COR-L47 (cell line): ENCODE results near the gene AMER3.
A peak's percentile ranks its signal among the peaks of the same experiment; 100 is the strongest.

Experiments
- DNase-seq: peaks from one replicate; lab custom pipeline; 2025; lab: John Stamatoyannopoulos, UW

AMER3 gene

DNA sequence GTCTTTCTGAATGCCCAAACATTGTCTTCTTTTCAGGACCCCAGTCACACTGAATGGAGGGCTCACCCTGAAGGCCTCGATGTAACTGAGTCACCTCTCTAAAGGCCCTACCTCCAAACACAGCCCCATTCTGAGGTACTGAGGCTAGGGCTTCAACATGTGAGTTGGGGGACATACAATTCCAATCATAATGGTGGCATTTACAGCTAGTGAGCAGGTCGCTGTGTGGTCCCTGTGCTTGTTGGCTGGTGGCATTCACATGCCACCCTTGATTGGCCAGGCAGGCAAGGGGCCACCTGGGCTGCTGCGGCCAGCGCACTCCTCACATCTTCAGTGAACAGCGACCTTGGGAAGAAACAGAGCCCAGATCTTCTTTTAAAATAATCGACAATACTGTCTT, 30.7 kb downstream of the AMER3 start:
- DNase-seq = no peak

DNA sequence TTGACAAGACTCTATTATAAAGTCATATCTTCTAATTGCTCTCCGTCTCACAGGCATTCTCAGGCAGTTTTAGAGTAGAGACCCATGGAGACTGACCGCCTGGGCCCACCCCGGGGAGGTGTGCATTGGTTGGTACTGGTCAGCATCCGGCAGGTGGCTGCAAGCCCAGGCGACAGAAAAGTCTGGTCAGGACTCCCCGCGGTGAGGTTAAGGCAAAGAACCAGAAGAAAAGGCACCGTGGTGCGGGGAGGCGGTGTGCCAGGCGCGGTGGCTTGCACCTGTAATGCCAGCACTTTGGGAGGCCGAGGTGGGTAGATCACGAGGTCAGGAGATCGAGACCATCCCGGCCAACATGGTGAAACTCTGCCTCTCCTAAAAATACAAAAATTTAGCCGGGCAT, 32.5 kb downstream of the AMER3 start:
- DNase-seq = no peak

DNA sequence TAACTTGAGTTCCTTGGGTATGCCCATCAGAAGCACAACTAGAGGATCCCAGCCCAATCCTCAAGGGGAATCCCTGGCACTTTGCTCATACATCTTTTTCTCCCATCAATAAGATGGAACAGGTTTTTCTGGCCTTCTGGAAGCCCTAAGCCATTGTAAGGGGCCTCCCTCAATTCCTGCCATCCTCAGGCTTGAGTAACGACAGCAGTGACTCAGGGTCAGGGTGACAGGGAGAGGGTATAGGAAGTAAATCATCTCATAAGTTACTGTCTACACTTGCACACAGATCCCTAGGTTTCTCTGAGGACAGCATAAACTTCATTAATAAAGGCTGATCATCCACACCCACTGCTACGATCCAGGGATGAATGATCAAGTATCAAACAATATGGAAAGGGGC, 35.0 kb downstream of the AMER3 start:
- DNase-seq = no peak

DNA sequence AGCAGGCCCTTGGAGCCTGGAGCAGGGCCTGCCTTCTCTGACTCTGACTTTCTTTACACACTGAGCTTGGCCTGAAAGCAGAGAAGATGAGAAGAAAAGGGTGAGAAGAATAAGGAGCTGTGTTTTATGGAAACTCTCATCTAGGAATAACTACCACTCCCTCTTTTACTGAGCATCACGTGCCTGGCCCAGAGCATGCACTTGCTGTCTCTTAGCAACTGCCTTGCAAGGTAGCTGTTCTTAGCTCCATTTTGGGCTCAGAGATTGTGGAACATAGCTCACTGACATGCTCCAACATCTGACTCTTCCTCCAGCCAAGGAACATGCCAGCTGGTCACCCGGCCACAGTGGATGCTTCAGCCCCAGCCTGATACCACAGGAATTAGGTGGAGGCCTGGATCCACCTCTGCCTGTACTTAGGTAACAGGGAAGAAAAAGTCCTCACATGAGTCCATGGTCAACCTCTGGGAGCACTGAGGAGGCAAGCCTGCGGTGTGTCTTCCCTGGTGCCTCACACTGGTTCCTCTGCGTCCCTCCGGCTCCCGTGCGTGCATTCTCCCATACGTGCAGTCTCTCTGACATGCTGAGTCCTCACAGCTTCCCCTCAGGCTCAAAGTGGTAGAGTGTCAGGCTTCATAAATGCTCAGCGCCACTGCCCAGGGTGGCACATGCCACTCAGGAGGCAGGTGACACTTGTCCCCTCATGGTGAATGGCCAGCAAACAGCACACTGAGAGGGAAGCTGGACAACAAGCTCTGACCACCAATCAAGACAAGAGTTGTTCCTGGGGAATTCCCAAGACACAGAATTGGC, 35.7 kb downstream of the AMER3 start:
- no peak for DNase-seq

DNA sequence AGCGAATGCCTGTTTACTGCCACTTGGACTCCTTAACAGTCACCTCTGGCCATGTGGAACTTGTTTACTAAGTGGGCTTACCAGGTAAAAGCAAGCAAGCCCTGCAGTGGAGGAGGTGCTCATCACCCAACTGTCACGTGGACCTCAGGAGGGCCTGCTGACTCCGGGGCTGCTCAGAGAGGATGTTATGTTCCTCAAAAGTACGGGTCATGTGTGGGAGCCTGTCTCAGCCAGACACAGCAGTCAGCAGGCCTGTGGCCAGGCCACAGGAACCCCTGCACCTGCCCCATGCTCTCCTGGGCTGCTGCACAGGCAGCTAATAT, 36.2 kb downstream of the AMER3 start:
- no peak for DNase-seq

DNA sequence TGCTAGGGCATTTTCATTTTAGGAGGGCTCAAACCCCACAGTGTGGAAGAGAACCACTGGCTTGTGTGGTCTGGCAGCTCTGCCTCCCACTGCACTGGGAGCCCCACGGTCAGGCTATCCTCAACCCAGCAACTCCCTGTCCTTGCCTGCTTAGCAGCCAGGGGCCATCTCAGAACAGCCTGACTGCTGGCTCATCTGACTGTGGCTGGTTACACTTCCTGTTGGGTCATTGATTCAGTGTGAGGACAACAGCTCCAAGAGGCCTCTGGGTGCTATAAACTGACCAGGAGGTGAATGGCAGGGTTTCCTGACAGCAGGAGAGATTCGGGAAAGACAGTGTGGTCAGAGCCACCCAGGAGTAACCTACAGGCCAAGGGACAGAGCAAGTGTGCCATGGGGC, 40.1 kb downstream of the AMER3 start:
- DNase-seq = no peak

DNA sequence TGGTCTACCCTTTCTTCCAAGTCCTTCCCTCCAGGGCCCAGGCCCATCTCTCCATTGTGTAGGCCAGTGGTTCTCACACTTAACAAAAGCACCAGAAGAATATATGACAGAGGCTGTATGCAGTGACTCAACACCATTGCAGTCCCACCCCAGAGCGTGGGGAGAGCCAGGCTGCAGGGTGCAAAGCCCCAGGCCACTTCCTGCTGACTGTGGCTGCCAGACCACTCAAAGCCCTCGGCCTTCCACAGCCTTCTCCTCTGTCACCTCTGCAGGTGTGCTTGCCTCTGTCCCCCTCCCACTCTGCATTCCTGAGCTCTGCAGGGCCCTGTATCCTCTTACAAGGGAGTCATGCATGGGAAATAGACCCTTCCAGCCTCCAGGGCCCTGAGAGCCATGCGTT, 41.0 kb downstream of the AMER3 start:
- DNase-seq = no peak

DNA sequence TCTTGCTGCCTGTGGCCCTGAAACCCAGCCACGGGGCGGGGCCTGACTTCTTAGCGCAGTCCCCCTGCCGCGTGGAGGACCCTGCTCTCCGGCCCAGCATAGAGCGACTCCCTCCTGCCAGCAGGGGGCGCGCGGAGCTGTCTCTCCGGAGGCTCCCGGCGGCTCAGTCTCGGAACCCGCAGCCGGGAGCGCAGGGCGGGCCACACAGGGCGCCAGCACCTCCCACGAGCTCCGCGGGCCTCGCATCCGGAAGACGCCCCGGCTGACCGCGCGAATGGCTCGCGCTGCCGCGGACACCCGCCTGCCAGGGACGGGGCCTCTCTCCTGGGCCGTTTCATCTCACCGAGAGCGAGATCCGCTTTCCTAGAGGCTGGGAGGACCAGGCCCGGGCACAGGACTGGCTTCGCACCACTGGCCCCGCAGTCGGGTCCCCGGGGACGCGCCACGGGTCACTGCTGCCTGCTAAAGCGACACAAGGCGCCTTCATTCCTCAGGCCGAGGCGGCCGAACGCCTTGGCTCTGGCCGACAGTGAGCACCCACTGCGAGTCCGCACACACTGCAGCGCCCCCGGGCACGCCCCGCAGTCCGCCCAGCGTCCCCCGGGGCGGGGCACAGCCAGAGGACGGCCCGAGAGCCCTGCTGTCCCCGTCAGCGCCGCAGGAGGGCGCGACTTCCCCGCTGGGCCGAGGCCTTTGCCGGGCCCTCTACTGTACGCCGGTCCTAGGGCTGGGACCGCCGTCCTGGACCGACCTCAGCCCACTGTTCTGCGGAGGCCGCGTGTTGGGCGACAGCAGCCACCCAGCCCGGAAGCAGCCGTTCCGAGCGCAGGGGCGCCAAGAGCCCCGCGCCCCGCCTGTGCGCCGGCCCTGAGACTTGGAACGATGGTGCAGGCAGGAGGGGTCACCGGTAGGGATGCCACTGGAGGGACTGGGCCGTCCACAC, 42.4 kb downstream of the AMER3 start:
- DNase-seq = peak; percentile 77

DNA sequence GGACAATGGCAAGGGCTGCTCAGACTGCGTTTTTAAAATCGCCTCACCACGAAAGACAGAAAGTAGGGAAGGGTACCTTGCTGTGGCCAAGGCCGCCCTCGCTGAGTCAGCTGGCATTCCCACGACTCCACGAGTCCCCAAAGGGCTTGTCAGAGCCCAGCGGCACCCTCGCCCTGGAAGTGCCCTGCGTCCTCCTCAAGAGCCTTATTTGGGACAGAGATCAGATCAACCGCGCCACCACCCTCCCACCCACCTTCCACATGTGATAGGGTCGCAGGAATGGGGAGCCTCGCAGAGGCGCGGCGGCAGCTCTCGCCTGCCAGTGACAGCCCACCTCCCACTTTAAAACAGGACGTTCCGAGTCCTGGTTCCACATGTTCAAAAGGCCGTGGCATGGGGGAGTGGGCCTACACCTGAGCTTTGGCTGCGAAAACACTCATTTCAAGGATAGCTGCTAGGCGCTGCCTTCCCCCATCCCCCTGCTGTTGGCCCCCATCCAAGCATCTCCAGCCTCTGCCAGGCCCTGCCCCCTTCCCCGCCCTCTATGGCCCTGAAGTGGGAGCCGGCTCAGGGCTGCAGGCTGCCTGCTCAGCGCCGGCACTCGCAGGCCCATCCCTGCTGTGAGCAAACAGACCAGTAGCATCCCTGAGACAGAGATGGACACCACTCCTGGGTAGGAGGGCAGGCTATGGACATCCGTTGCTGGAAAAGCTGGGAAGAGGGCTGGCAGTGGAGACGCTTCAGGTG, 43.3 kb downstream of the AMER3 start:
- peak; percentile 79 for DNase-seq

DNA sequence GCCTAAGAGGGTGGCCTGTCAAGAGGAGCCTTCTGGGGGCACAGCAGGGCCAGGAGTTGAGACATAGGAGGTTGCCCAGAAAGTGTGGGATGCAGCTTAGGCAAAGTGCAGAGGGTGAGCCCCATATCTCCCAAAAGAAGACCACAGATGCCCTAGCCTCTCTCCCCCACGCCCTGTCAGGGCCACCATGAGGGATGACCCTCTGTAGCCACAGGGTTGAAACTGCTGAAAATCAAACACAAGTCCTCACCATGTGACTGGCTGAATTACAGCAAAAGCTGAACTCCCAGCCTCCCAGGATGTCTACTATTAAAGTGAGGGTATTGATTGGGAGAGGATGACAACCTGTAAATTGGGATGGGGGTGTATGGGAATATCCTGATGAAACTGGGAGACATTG, 44.0 kb downstream of the AMER3 start:
- DNase-seq = no peak

DNA sequence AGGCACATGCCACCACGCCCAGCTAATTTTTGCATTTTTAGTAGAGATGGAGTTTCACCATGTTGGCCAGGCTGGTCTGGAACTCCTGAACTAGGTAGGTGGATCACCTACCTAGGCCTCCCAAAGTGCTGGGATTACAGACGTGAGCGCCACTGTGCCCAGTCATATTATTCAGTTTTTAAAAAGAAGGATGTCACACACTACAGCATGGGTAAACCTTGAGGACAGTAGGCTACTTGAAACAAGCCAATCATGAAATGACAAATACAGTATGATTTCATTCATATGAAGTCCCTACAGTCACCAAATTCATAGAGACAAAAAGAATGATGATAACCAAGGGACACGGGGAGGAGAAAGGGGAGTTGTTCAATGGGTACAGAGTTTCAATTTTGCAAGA, 50.3 kb downstream of the AMER3 start:
- no peak for DNase-seq

DNA sequence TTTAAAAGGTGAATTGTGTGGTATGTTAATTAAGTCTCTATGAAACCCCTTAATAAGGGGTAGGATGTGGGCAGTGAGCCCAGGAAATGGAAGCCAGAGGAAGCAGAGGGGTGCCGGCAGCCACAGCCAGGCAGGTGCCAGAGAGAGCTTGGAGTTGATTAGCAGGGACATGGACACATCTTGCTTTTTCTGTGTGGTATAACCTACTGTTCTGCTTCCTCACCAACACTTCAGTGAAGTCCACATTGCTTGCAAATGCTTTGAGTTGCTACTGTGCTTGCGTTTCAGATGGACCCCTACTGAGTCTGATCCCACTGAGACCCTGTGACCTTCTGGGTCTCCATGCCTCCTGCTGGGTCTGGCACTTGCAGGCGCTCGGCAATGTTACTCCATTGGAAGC, 51.0 kb downstream of the AMER3 start:
- peak; percentile 36 for DNase-seq

DNA sequence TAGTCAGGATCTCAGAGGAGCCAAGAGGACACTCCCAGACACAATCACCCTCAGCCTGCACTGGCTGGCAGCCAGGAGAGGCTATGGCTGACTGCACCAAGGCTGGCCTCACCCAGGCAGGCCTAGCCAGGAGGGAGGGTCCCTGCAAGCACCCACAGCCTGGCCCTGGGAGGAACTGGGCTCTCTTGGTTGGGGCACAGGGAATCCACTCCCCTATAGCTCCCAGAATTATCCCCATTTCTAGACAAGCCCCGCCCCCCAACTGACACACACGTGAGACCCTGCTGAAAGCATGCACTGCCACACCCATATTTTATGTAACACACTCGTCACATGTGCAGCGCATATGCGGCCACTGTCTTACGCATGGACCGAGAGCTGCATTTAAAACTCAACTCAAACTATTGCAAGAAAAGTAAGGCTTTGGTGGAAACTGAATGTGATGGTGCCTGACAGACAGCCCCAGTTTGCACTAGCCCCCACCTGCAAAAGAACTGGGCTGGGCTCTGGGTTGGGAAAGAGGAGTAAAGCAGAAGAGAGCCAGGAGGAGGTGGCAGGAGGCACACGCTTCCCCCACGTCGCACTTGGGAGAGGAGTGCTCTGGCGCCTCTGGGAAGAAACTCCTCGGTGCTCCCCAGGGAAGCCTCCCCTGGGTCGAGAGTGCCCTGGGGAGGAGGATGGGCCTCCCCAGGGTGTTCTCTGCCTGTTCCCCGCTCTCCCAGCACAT, 52.5 kb downstream of the AMER3 start:
- peak; percentile 19 for DNase-seq

DNA sequence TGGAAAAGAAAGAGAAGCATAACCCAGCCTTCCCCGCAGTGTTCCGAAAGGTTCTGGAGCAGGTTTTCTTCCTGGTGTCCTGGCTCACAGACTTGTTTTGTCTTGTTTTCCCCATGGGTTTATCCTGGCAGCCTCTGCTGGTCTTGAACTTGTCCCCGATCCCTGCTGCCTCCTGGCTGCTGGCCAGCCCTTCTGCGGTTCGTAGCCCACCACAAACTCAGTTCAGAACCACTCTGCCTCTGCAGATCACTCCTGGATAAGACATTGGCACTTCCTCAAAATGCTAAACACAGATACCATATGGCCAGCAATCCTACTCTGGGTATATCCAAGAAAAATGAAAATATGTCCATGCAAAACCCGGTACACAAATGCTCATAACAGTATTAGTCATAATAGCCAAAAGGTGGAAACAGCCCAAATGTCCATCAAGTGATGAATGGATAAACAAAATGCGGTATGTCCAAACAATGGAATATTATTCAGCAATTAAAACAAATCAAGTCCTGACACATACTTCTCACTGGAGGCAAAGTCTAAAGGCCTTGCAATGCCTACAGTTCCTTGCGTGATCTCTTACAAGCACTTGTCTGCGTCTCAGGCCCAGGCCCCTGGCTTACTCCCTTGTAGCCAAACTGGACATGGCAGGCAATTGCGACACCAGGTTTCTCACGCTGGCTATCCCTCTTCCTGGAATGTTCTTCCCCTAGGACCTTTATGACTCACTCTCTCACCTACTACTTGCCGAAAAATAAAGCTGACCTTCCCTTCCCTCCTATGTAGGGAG, 53.3 kb downstream of the AMER3 start:
- DNase-seq = no peak

DNA sequence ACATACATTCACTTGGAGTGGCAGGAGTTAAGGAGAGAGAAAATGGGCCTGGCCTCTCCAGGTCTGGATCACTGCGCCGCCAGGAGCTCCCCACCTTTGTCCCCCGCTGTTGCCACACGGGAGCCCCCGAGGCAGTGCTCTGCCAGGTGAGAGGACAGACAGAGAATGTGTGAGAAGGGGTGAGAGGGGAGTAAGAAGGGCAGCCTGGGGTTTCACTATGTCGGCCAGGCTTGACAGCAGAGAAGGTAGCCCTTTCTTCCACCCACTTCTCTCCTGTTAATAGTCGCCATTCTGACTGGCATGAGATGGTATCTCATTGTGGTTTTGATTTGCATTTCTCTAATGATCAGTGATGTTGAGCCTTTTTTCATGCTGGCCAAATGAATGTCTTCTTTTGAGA, 55.1 kb downstream of the AMER3 start:
- no peak for DNase-seq

DNA sequence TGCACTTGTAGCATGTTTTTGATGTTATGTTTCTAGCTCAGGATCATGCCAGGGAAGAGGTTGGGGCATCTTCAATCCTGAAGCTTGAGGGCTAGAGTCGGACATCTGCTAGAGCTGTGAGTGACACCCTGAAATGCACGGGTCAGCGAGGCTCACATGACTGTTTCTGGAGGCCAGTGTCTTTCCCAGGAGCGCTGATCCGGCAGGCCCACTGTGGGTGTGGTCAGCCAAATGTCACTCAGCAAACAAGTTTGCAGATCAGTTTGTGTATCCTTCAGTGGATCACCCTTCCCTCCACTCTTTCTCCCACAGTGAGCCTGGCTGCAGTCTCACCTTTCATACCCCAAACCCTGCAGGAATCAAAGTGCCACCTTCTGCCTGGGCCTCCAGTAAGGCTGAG, 58.4 kb downstream of the AMER3 start:
- DNase-seq = no peak

DNA sequence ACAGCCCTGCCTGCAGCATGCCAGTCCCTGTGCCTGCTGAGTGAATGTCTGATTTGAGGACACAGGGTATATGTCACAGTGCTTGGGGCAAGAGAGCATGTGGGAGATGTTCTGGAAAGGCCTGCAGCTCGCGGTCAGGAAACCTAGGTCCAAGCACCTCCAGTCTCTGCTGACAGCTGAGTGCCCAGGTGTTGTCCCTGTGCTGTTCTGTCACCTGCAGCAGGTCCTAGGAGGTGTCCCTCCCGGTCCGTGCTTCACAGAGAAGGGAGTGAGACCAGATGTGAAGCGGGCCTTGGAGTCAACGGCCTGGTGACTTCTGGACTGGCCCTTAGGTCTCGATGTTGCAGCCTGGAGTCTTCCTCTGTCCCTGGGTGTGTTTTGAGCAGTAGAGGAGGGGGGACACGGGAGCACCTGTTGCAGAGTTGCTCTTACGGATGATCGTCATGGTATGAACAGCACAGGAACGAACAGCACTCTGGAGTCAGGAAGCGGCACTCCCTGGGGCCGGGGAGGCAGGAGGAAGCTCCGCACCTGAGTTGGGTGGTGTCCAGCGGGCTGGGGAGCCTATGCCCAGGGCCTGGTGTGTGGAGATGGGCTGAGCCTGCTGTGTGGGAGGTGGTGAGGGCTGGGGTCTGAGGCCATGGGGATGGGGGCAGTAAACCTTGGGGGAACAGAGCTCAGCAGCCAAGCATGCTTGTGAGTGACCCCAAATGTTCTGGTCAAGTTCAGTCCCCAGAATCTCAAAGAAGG, 59.8 kb downstream of the AMER3 start:
- DNase-seq = no peak
